Kidney tubule cell (primary cell): Measurements from ENCODE around the gene MOV10L1.

Experiments
- DNase-seq: peaks from one replicate; pipeline ENCODE4 v3.0.0-alpha.2; 2018; ENCODE audit warnings: low spot score

Gene MOV10L1

GRCh38 chr22:50188356-50188755 lies 98.5 kb downstream of the MOV10L1 start:
- DNase-seq, result no peak

GRCh38 chr22:50189184-50189848 lies 99.5 kb downstream of the MOV10L1 start:
- DNase-seq, result no peak

DNA sequence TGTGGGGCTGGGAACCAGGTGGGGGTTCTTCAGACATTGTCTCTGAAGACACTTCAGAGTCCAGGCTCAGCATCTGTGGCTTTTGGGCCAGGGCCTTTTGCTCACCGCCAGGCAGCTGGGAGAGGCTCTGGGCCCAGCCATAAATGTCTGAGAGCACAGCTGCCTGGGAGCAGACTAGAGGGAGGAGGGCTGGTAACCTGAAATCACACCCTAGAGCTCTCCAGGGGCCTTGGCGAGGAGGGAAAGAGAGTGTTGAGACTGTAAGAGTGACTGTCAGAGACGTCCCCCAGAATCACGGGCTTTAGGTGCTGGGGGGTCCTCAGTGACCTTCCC lies 100.0 kb downstream of the MOV10L1 start:
- DNase-seq, result no peak

- DNase-seq, result peak; percentile 92
Measured at GRCh38 chr22:50190182-50190940, 100.6 kb downstream of the MOV10L1 start.

- peak; percentile 15 for DNase-seq
Measured at GRCh38 chr22:50190941-50191741, 101.3 kb downstream of the MOV10L1 start.

- DNase-seq, result no peak
Measured at GRCh38 chr22:50192436-50193204, 102.8 kb downstream of the MOV10L1 start.

GRCh38 chr22:50193621-50194020 lies 103.8 kb downstream of the MOV10L1 start:
- DNase-seq, result no peak

GRCh38 chr22:50194037-50194805 lies 104.4 kb downstream of the MOV10L1 start:
- no peak for DNase-seq

DNA sequence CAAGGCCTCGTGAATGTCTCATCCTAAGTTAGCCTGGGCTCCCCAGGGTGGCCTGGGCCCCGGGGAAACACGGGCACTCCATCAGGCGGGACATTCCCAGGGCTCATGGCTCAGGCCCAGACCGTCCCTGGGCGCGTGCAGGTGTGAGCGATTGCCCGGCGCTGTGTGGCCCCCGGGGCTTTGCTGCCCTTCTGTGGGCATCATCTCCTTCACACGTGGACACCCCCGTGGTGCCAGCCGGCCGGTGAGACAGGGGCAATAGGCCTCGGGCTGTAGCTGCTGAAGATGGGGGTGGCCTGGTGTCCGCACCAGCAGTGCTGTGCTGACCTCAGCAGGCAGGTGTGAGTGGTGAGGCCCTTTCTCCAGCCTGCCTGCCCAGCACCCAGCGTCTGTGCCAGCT lies 106.5 kb downstream of the MOV10L1 start:
- no peak for DNase-seq

DNA sequence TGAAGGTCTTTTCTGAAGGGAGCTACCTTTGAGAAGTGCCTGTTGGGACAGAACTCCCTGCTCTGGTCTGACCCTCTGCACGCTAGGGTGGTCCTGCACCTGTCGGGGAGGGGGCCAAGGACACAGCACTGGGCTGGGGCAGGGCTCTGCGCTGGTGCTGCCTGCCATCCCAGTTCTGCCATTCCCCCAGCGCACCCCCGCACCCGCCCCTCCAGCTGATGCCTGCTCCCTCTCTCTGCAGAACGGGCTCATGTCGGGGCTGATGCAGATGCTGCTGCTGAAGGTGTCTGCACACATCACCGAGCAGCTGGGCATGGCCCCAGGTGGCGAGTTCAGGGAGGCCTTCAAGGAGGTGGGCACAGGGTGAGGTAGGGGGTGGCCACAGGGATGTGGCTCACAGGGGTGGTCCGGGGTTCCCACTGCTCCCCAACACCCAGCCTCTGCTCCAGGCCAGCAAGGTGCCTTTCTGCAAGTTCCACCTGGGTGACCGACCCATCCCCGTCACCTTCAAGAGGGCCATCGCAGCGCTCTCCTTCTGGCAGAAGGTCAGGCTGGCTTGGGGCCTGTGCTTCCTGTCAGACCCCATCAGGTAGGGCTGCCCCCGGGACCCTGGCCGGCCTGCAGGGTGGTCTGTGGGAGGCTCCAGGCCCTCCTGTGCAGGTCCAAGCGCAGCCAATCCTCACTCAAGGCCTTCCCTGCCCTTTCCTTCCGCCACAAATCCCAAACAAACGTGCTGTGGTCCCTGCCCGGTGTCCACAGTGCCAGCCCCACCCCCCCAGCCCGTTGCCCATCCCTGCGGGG lies 107.4 kb downstream of the MOV10L1 start:
- DNase-seq, result no peak

DNA sequence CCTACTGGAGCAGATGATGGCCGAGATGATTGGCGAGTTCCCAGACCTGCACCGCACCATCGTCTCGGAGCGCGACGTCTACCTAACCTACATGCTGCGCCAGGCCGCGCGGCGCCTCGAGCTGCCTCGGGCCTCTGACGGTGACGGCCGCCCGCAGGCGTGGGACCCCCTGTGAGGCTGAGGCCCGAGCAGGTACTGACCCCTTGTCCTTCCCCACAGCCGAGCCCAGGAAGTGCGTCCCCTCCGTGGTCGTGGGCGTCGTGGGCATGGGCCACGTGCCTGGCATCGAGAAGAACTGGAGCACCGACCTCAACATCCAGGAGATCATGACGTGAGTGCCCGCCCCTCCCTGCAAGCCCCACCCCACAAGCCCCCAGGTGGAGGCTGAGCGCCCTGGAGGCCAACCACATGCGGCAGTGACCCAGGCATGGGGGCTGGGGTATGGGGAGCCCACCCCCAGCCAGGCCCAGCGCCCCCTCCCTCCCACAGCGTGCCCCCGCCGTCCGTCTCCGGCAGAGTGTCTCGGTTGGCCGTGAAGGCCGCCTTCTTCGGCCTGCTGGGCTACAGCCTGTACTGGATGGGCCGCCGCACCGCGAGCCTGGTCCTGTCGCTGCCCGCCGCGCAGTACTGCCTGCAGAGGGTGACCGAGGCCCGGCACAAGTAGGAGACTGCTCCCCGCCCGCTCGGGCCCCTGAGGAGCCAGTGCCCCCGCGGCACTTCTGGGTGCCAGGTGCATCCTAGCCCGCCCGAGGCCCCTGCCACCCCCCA lies 108.2 kb downstream of the MOV10L1 start:
- no peak for DNase-seq

GRCh38 chr22:50198624-50199017 lies 108.8 kb downstream of the MOV10L1 start:
- no peak for DNase-seq

DNA sequence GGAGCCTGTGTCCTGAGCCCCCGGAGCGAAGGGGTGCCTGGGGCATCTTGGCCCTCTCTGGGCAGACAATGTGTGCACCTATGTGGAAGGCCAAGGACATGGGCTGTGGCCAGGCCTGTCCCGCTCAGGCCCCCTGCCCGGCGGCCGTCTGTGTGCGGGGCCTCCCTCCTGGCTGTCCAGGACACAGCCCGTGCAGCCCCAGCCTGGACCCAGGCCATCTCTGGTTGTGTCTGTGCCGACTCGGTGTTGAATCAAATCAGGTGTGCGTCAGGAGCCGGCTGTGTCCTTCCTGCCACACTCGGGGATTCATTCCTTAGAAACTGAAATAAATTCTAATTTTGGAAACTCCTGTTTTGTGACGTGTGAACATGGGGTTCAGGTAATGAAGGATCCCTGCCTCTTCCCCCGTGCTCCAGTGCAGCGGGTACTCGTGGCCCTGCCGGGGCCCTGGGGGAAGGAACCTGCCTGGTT lies 109.5 kb downstream of the MOV10L1 start:
- no peak for DNase-seq

DNA sequence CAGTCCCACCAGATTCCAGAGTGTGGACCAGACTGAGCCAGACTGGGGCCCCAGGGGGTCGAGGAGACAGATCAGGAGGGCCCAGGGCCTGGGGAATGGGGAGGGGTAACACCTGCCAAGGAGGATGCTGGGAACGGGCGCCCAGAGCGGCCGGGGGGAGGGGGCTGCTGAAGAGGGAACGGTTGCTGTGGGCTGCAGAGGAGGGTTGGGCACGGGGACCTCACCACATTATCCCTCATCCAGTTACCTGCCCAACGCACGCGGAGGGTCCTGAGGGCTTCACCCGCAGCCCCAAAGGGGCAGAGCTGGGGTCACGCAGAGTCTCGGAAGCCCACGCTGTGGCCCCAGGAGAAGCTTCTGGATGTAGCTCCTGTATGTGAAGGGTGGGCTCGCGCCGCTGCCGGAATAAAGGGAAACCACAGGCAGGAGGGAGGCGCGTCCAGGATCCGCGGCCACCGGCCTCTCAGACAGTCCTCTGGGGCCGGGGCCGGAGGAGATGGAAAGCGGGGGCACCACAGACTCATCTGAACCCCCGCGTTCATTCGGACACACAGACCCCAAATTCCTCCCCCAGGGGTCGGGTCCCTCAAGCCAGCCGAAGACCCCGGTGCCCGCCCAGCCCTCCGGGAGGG lies 110.1 kb downstream of the MOV10L1 start:
- peak; percentile 22 for DNase-seq

DNA sequence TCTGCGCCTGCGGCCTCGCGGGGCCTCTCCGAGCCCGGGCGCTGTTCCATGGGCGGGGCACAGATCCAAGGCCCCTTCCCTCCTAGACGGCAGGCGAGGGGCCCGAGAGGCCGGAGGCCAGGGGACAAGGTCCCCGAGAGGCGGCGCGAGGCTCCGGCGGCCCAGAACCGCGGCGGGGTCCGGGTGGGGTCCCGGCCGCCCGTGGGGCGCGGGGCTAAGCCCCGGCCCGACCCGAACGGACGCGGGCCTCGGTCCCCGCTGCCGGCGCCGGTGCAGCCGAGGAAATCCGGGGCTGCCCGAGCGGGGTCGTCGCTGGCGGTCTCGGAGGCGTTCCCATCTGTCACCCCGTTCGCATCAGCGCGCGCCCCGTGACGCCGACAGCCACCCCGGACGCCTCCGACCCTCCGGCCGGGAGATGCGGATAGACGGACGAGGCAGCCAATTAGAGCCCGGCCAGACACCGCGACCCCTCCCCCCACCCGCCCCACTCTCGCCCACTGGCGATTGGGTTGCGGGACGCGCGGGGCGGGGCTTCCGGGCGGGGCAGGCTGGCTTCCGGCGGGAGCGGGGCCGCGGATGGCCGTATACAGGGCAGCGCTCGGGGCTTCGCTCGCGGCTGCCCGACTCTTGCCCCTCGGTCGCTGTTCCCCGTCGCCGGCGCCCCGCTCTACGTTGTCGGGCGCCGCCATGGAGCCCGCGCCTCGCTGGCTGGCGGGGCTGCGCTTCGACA lies 110.8 kb downstream of the MOV10L1 start, which contains the start of gene SELENOO:
SELENOO (plus strand) TSS at position 551 of the 730 bp plus-strand sequence; CDS start at position 577, 26 bp downstream.
- peak; percentile 91 for DNase-seq

DNA sequence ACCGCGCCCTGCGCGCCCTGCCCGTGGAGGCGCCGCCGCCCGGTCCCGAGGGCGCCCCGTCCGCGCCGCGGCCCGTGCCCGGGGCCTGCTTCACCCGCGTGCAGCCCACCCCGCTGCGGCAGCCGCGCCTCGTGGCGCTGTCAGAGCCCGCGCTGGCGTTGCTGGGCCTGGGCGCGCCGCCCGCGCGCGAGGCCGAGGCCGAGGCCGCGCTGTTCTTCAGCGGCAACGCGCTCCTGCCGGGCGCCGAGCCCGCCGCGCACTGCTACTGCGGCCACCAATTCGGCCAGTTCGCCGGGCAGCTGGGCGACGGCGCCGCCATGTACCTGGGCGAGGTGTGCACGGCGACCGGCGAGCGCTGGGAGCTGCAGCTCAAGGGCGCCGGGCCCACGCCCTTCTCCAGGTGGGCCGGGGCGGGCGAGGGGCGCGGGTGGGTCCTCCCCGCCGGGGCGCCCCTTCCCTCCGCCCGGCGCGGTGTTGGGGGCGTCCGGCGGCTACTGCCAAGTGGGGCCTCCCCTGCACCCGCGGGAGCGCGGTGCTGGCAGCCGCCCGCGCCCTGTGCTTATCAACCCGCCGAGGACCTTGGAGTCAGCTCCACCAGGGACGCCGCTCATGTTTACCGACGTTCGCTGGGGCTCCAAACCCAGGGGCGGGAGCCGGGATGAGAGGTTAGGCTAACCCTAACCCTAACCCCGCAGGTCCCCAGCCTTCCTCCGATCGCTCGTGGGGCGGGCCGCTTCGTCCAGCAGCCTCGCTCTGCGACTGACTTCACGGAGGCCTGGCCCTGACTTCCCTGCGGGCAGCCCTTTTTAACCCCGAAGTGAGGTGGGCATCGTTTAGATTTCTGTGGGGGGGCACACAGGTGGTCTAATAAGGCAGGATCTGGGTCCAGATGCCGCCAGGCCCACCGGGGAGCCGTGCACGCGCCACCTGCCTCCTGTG lies 111.7 kb downstream of the MOV10L1 start:
- no peak for DNase-seq

- DNase-seq, result peak; percentile 24
Measured at GRCh38 chr22:50202130-50202666, 112.4 kb downstream of the MOV10L1 start.
